GM19468 (cell line): Measurements from ENCODE around the gene NUFIP1.
A peak's percentile ranks its signal among the peaks of the same experiment; 100 is the strongest.
"Not testable (repeated sequence)": the region's sequence is repeated elsewhere in the genome, so short reads cannot be mapped to it uniquely, and the experiment has no call there.

Experiments used
- ATAC-seq: cut with Tn5 transposase; IDR thresholded peaks from one replicate; pipeline ENCODE4 v1.9.1; 2021; ENCODE audit warnings: mild to moderate bottlenecking, moderate library complexity, moderate number of reproducible peaks; ENCODE audit not compliant: unreplicated experiment; ENCODE audit errors: extremely low read depth

NUFIP1 gene

DNA sequence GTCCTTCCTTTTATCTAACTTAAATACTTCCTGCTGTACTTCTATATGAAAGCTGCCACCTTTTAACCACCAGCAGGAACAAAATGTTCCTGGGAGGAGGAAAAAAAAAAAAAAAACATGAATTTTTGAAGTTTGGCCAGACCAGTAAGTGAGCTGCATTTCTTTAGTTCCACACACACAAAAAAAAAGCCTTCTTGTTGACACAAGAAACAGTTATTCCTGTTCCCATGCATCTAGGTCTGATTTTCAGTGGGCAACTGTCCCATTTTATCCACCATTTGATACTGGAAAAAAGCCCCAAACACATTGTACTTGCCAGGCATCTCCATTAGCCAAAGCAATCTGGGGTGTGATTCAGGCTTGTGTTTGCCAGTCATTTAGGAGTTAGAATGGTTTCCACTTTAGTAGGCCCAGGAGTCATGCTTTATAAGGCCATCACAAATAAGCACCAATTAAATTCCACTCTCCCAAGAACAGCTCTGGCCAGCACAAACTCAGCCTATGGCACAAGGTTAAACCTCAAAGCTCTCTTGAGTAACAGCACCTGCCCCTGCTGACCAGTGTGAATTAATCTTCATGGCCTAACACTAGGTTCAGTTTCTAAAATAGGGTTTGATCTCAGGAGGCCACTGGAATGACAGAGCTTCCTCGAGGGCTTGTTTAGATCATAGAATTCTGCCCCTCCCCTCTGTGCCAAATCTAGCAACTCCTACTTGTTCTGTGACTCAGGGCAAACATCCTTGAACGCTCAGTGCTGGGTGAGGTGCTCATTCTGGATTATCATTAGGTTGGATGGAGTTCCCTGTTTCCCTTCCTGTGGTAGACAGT is 67.1 kb downstream of the NUFIP1 start:
- no peak for ATAC-seq

GRCh38 chr13:44921246-44921877 is 67.9 kb downstream of the NUFIP1 start:
- no peak for ATAC-seq

GRCh38 chr13:44920013-44920412 is 69.3 kb downstream of the NUFIP1 start:
- no peak for ATAC-seq

- ATAC-seq: no peak
These were observed 70.0 kb downstream of the NUFIP1 start for GRCh38 chr13:44919104-44919804.

DNA sequence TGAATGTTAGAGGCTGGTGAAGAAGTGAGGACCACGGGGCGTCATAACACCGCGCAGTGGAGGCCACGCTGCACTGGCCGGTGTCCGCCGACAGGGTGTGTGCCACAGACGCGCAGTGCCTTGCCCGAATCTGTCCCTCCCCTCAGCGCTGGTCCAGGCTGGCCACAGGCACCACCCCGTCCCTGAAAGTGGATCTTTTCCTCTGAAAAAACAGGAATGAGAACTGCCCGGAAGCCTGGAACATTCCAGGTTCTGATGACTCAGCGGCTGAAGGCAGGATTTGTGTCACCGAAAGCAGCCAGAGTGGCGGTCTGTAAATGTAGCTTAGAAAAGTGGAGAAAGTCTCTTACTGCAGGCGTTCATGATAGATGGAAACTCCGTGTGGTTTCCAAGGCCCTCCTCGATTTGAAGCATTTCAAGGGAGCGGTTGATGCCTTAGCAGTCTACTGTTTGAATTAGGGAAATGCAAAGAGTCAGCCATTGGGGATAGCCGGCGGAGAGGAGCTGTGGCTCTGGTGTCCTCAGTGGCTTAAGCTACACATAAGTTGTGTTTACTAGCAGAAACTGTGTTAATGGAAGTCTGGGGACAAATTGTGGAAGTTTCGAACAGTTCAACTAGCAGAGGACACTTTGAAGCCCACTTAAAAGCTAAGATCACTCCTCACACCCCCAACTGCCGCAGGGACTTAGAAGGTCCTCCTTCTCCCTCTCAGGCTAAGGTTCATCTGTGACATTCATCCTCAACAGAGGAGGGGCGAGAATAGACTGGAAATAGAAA is 70.8 kb downstream of the NUFIP1 start:
- ATAC-seq: peak; percentile 69

DNA sequence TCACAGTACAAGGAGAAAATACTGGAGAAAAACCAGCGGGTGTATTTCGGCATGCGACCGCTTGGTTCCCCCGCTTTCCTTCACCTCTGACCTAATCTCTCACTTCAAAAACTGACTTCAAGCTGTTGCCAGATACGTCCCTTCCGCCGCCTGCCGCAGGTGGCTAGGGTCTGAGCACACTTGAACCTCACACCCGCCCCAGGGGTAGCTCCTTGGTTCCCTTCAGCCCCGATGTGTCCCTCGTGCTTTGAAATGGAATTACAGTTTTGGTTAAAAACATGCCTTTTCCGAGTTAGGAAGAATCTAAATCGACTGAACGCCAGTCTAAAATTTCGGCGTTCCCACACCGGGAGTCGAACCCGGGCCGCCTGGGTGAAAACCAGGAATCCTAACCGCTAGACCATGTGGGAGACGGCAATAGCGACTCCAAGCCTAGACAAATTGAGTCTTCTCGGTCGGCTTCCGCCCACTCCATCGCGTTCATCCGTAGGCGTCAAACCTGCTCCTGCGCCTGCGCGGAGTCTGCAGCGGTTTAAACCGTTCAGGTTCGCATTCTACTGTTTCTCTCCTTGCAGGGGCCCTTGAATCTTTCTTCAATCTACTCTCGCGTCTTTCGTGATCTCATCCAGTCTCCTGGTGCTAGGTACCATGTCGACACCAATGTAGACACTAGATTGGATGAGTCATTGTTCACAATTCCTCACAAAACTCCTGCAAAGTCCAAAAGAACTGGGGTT is 71.5 kb downstream of the NUFIP1 start:
- ATAC-seq: peak; percentile 80

DNA sequence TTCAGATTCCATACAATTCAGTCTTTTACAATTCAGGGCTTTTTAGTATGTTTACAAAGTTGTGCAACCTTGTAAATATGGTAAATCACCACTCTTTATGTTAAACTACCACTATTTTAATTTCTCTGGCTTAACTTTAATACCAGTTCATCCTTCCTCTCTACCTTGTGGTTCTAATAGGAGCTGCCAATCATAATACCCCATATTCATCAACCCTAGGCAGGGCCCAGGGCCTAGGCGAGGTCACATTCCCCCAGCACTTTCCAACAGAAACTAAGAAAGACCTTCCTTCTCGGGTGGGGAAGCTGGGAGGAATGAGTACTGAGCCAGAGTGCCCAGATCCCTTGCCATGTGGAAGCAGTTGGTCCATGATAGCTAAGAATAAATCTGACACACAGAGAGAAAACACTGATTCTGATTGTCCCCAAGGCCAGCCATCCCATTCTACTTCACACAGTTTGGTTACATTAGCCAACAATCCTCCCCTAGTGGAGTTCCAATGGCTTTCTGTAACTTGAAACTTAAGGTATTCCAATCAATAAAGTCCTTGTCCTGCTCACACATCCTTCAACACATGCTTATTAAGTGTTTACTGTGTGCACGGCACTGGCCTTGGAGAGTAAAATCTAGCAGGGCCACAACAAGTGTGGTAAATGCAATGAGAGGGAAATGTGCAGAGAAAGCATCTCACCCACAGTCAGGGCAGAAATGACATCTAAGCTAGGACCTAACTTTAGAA is 76.8 kb downstream of the NUFIP1 start:
- ATAC-seq: no peak

- no peak for ATAC-seq
These were observed 80.6 kb downstream of the NUFIP1 start for GRCh38 chr13:44908712-44909111.

- no peak for ATAC-seq
These were observed 81.0 kb downstream of the NUFIP1 start for GRCh38 chr13:44908266-44908665.

DNA sequence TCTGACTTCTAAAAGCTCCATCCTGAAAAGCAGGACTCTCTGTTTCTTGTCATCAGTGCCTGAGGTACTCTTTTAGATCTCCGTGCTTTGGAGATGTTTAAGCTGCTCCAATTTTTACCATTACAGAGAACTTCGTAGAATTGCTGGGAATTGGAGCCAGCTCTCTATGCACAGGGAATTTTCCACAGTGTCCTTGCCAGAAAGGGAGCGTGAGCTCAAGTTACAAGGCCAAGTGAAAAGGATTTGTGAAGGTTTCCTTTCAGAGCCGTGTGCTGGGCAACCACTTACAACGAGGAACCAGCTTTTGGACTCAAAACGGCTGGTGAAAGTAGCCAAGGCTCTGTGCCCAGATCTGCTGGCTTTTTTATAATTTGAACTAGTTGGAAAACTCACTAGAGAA is 82.6 kb downstream of the NUFIP1 start:
- ATAC-seq: no peak

DNA sequence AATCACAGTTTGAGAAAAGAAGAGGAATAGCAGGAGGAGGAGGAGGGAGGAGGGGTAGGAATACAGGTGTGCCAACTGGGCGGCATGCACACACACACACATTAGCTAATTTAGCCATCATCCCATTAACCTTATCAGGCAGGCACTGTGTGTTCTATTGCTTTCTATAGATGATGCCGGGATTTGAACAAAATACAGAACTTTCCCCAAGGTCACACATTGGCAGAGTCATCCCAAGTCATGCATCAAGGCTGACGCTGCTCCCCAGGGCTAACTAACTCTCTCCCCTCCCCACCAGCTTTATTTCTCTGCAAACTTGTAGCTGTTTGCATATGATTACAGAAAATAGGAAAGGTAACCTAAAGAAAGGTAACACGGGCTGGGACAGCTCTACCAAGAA is 83.0 kb downstream of the NUFIP1 start:
- ATAC-seq: no peak

DNA sequence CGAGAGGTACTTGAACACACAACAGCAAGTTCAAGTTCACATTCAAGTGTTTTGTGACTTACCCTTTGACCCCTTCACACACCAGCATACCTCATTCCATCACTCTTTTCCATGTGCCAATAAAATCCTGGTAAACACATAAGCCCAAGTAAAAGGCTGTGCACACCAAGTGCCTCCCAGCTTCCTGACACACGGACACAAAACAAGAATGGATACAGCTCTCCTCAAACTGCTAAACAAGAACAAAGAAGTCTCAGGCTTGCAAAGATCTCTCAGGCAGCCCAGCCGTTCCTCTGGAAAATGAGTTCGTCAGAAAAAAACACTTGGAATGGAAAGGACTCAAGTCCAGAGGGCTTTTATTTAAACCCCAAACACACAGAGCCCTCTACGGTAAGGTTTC is 83.7 kb downstream of the NUFIP1 start:
- no peak for ATAC-seq

DNA sequence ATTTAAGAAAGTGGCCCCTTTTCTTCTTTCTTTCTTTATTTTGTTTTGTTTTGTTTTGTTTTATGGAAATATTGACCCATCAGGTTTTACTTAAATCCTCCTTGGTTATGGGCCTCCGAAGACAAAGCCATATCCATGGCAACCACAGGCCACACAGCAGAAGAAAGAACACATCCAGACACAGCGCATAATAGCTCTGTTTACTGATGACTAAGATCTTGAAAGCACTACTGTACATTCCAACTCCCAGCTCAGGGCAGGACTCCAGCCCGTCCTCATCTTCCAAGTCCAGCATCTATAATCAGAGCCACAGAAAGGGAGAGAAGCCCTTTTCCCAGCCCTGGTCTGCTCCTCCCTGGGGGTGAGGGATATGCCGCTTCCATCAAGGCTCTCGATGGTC is 84.3 kb downstream of the NUFIP1 start:
- no peak for ATAC-seq

DNA sequence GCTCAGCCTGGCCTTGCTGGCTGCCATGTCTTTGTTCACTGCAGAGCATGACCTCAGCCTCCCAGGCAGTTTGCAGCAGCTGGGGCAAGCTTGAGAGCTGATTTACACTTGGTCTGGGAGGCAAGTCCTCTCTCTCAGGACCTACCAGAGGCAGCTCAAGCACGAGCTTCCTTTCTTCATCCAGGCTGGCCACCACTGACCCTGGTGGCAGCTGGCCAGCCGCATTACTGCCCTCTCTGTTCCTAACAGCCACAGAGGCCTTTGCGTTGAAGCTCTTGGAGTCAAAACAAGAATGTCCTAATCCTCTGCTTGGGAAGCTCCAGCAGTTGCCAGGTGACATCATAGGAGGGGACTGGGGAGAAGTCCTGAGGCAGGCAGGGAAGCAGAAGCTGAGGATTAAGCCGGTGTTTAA is 85.7 kb downstream of the NUFIP1 start:
- ATAC-seq: no peak

DNA sequence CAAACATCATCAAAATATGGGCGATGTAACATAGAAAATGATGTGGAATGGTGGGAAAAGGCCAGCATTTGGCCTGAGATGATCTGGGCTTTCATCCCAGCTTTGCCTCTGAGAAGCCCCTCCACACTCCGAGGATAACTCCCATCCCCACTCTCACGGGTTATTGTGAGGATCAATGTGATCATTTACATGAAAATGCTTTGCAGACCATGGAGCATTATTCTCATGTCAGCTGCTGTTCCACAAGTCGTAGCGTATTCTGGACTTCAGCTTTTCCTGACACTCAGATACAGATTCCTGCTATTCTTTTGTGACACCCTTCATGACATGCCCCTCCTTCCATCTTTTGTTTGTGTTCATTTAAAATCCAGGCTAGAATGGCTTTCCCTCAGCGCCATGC is 86.5 kb downstream of the NUFIP1 start:
- ATAC-seq: no peak

- no peak for ATAC-seq
These were observed 89.3 kb downstream of the NUFIP1 start for GRCh38 chr13:44899967-44900366.

DNA sequence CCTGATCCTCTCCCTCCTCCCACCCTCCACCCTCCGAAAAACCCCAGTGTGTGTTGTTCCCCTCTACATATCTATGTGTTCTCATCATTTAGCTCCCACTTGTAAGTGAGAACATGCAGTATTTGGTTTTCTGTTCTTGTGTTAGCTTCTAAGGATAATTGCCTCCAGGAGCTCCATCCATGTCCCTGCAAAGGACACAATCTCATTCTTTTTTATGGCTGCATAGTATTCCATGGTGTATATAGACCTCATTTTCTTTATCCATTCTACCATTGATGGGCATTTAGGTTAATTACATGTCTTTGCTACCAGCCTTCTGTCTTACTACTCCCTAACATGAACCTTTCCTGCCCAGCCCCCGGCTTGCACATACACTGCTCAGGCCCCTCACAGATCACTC is 91.0 kb downstream of the NUFIP1 start:
- ATAC-seq: not testable (repeated sequence)

DNA sequence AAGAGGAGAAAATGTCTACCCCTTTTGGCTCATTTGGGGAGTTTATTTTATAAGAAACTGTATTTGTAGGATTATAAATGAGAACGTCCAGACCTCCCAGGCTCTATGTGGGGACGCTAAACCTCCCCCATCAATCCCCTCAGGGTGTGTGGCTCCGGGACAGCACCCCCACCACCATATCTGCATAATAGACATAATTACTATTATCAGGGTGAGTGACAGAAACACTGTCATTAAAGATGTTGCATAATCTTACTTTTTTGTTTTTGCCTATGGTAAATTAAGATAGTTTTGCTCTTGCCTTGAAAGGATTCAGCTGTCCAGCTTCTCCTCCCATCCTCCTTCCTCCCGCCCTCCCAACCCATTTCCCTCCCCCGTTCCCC is 93.3 kb downstream of the NUFIP1 start:
- ATAC-seq: no peak

DNA sequence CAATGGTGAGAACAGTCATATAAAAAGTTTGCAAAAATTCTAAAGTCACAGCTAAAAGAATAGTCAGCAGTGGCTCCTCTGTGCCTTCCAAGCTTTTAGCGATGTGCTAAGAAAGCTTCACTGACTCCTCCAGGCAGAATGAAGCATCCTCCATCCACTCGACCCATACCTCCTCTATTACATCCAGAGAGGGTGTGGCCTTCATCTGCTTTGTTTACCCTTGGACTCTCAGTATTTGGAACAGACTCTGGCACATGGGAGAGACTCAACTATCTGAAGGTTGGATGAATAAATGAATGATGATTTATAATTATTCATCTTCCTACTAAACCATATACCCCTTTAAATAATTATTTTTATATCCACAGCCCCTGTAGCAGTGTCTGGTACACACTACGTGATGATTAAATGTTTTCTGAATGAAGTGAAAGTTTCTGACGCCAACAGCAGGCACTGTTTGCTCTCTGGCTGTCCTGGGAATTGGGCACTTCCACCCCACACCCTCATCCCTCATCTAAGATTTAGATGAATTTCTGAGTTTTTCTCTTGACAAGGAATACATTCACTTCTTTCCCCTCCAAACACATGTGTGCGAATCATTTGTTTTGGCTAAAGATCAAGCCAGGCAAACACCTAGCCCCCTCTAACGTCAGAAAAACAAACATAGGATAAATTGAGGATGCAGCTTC is 93.9 kb downstream of the NUFIP1 start:
- ATAC-seq: no peak
